Endodermal cell (in vitro differentiated cells): Measurements from ENCODE around the gene TNFAIP6. TPM values are rescaled to one million over a fixed set of nuclear protein-coding genes. Genes with fewer than 3 reads are reported as not detected.
"Not testable (repeated sequence)": the region's sequence is repeated elsewhere in the genome, so short reads cannot be mapped to it uniquely, and the experiment has no call there.

Experiments used
- DNase-seq: peaks from one replicate; pipeline ENCODE4 v3.0.0-alpha.2; 2017
- H3K27ac ChIP-seq: 2 replicates; pipeline ENCODE4 v1.5.1; 2013; ENCODE audit warnings: mild to moderate bottlenecking, low read depth, low read length, moderate library complexity
- H3K27me3 ChIP-seq: 2 replicates; pipeline ENCODE4 v1.6.1; 2013; ENCODE audit warnings: mild to moderate bottlenecking, low read length, moderate library complexity; ENCODE audit not compliant: insufficient read depth, control insufficient read depth, poor library complexity, severe bottlenecking
- H3K36me3 ChIP-seq: 2 replicates; pipeline ENCODE4 v1.7.0; 2013; ENCODE audit warnings: mild to moderate bottlenecking, low read length, moderate library complexity; ENCODE audit not compliant: control insufficient read depth, insufficient read depth
- H3K4me1 ChIP-seq: one replicate; pipeline ENCODE4 v1.7.0; 2013; ENCODE audit warnings: low read length; ENCODE audit not compliant: control insufficient read depth, insufficient read depth
- H3K4me3 ChIP-seq: 2 replicates; pipeline ENCODE4 v1.5.1; 2013; ENCODE audit warnings: mild to moderate bottlenecking, low read length, moderate library complexity
- H3K9ac ChIP-seq: 2 replicates; pipeline ENCODE4 v1.6.1; 2013; ENCODE audit warnings: mild to moderate bottlenecking, low read length, moderate library complexity; ENCODE audit not compliant: poor library complexity, severe bottlenecking; ENCODE audit errors: extremely low read depth
- H3K9me3 ChIP-seq: 2 replicates; pipeline ENCODE4 v1.6.1; 2013; ENCODE audit warnings: mild to moderate bottlenecking, low read length, moderate library complexity; ENCODE audit not compliant: control insufficient read depth
- H3K27ac Mint-ChIP-seq: 2 replicates; pipeline ENCODE4 v1.8.0; 2020; ENCODE audit warnings: mixed read lengths
- H3K27me3 Mint-ChIP-seq: 2 replicates; pipeline ENCODE4 v1.8.0; 2021; ENCODE audit warnings: mild to moderate bottlenecking, mixed read lengths; ENCODE audit not compliant: insufficient read depth
- H3K36me3 Mint-ChIP-seq: 2 replicates; pipeline ENCODE4 v1.8.0; 2020; ENCODE audit warnings: low read depth, mixed read lengths
- H3K4me1 Mint-ChIP-seq: 2 replicates; pipeline ENCODE4 v1.8.0; 2020; ENCODE audit warnings: mixed read lengths
- H3K4me3 Mint-ChIP-seq: 2 replicates; pipeline ENCODE4 v1.8.0; 2020; ENCODE audit warnings: mild to moderate bottlenecking, moderate library complexity, mixed read lengths
- H3K9me3 Mint-ChIP-seq: 2 replicates; pipeline ENCODE4 v1.8.0; 2020; ENCODE audit warnings: mild to moderate bottlenecking, mixed read lengths
- CTCF ChIP-seq: fragments of 200-600 bp; sonication (generic); conservative IDR thresholded peaks from 2 replicates; pipeline ENCODE4 v1.5.0; 2021; ENCODE audit warnings: antibody characterized with exemption, mild to moderate bottlenecking
- WGBS, 2 experiments: methylation state at CpG; one replicate each; pipeline versions ENCODE4 v1.1.5 to v1.1.7; 2013; ENCODE audit warnings: missing lambda C conversion rate in 2 of 2, mixed read lengths in 1 of 2; ENCODE audit not compliant: insufficient coverage in 1 of 2, insufficient read length in 1 of 2; 5-methylcytosine and 5-hydroxymethylcytosine counted together
- total RNA-seq, 2 donors: library from RNA; stranded (reverse); fragmentation: NEBNext Ultra II Directional in 1 of 2; extraction: Animal tissue kit (Norgen Biotek cat#: 25700) in 1 of 2; gene quantifications; 2 replicates in 1 of 2; 3 replicates in 1 of 2; pipeline ENCODE4 v1.2.1, GENCODE V29; 2021

The TNFAIP6 gene
- total RNA-seq, 2 donors from 2014 or later: not detected

GRCh38 chr2:151417650-151418049 is 60.3 kb downstream of the TNFAIP6 start:
- no peaks in the 10 kb centered on the region for H3K4me1 ChIP-seq
- H3K36me3 ChIP-seq: peaks cover 88% of the 10 kb centered on the region
- H3K27ac Mint-ChIP-seq: no peak overlapping the region
- no peak overlapping the region for H3K4me3 Mint-ChIP-seq
- no peak for DNase-seq
- TF ChIP-seq CTCF: no peak
- no peak overlapping the region for H3K27ac ChIP-seq
- no peaks in the 10 kb centered on the region for H3K9me3 Mint-ChIP-seq
- no peaks in the 10 kb centered on the region for H3K27me3 ChIP-seq
- no peaks in the 10 kb centered on the region for H3K4me1 Mint-ChIP-seq
- H3K36me3 Mint-ChIP-seq: peaks cover 64% of the 10 kb centered on the region
- H3K9ac ChIP-seq: no peak overlapping the region
- H3K9me3 ChIP-seq: no peaks in the 10 kb centered on the region
- 100% methylated on average over 2 of the region's 3 CpGs; no CpG with 5 or more reads in 1 of the 2 experiments for WGBS, 2 experiments
- H3K27me3 Mint-ChIP-seq: no peaks in the 10 kb centered on the region
- H3K4me3 ChIP-seq: no peak overlapping the region

- not testable (repeated sequence) for H3K27ac ChIP-seq, DNase-seq, H3K4me1 ChIP-seq, H3K9me3 ChIP-seq, H3K9ac ChIP-seq, H3K9me3 Mint-ChIP-seq, H3K4me1 Mint-ChIP-seq, H3K27me3 ChIP-seq, H3K27me3 Mint-ChIP-seq, H3K27ac Mint-ChIP-seq, H3K4me3 Mint-ChIP-seq, H3K4me3 ChIP-seq
- peaks cover 88% of the 10 kb centered on the region for H3K36me3 ChIP-seq
- 97 to 98% methylated on average over 5 to 12 of the region's 12 CpGs for WGBS, 2 experiments
- peaks cover 72% of the 10 kb centered on the region for H3K36me3 Mint-ChIP-seq
Observed at GRCh38 chr2:151421681-151422080, 64.3 kb downstream of the TNFAIP6 start.

GRCh38 chr2:151422917-151423439 is 65.6 kb downstream of the TNFAIP6 start:
- H3K4me1 Mint-ChIP-seq: no peaks in the 10 kb centered on the region
- H3K27ac Mint-ChIP-seq: no peak overlapping the region

More at GRCh38 chr2:151422917-151423439, 65.6 kb downstream of the TNFAIP6 start:
- WGBS, 2 experiments: 94 to 96% methylated on average over 2 to 3 of the region's 3 CpGs
- Histone ChIP-seq H3K27me3 (no peaks in the 10 kb centered on the region), H3K4me1 (no peaks in the 10 kb centered on the region), H3K36me3 (peaks cover 86% of the 10 kb centered on the region), H3K9me3 (no peaks in the 10 kb centered on the region), H3K9ac (no peak overlapping the region), H3K27ac (no peak overlapping the region), H3K4me3 (no peak overlapping the region)
- H3K9me3 Mint-ChIP-seq: no peaks in the 10 kb centered on the region
- no peaks in the 10 kb centered on the region for H3K27me3 Mint-ChIP-seq
- no peak for DNase-seq
- no peak for TF ChIP-seq CTCF
- no peak overlapping the region for H3K4me3 Mint-ChIP-seq
- H3K36me3 Mint-ChIP-seq: peaks cover 68% of the 10 kb centered on the region
